Mesodermal cell (in vitro differentiated cells): ENCODE results near the gene ZNF580.

ENCODE experiments used
- H3K27ac ChIP-seq: 2 replicates; pipeline ENCODE4 v1.7.0; 2013; ENCODE audit warnings: mild to moderate bottlenecking, low read depth, low read length, moderate library complexity; ENCODE audit not compliant: severe bottlenecking
- H3K36me3 ChIP-seq: 2 replicates; pipeline ENCODE4 v1.7.1; 2013; ENCODE audit warnings: mild to moderate bottlenecking, low read length, moderate library complexity; ENCODE audit not compliant: control insufficient read depth, insufficient read depth
- H3K4me1 ChIP-seq: one replicate; pipeline ENCODE4 v1.7.1; 2013; ENCODE audit warnings: mild to moderate bottlenecking, low read length; ENCODE audit not compliant: insufficient read depth, control insufficient read depth, poor library complexity, severe bottlenecking
- H3K4me3 ChIP-seq: 2 replicates; pipeline ENCODE4 v1.7.0; 2013; ENCODE audit warnings: low read length, control low read depth, mild to moderate bottlenecking; ENCODE audit not compliant: insufficient read depth, poor library complexity, severe bottlenecking; ENCODE audit errors: extremely low read depth
- H3K9me3 ChIP-seq: 2 replicates; pipeline ENCODE4 v1.7.1; 2013; ENCODE audit warnings: mild to moderate bottlenecking, low read length, moderate library complexity; ENCODE audit not compliant: control insufficient read depth
- WGBS, 2 experiments: methylation state at CpG; one replicate each; pipeline ENCODE4 v1.1.5; 2013; ENCODE audit warnings: missing lambda C conversion rate in 2 of 2; ENCODE audit not compliant: insufficient coverage in 2 of 2; 5-methylcytosine and 5-hydroxymethylcytosine counted together

Gene ZNF580

DNA sequence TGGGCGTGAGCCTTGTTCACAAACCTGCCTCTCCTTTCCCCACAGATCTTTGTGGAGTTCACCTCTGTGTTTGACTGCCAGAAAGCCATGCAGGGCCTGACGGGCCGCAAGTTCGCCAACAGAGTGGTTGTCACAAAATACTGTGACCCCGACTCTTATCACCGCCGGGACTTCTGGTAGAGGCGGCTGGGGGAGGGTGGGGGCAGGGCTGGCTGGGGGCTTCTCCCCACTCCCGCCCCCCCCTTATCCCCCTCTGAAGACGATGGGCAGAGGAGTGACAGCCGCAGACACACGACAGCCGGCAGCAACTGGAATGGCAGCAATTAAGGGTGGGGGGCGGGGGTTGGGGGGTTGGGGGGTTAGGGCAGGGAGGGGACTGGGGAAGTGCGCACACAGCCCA, 33.1 kb downstream of the ZNF580 start:
- Histone ChIP-seq H3K36me3 (peaks cover 57% of the 10 kb centered on the region), H3K27ac (peak overlapping the region; percentile 12), H3K9me3 (no peaks in the 10 kb centered on the region), H3K4me3 (no peak overlapping the region), H3K4me1 (peaks cover 24% of the 10 kb centered on the region)
- 88 to 95% methylated on average over 3 to 4 of the region's 15 CpGs for WGBS, 2 experiments

DNA sequence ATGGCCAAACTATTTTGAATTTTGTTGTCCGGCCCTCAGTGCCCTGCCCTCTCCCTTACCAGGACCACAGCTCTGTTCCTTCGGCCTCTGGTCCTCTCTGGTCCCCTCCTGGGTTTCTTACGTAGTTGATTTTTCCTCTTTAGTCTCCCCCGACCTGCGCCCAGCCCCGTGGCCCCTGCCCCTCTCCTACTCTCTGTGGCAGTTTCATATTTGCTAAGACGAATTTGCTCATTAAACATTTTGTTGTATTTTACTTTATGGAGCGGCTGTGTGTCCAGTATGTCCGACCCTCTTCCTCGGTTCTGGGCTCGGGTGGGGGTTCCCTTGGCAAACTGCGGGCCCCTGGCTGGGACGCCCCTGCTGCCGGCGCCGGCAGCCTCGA, 33.6 kb downstream of the ZNF580 start:
- peaks cover 29% of the 10 kb centered on the region for H3K4me1 ChIP-seq
- peak overlapping the region; percentile 86 for H3K27ac ChIP-seq
- WGBS, 2 experiments = 28 to 31% methylated on average over 9 to 17 of the region's 17 CpGs
- peak overlapping the region; percentile 90 for H3K4me3 ChIP-seq
- peaks cover 57% of the 10 kb centered on the region for H3K36me3 ChIP-seq
- no peaks in the 10 kb centered on the region for H3K9me3 ChIP-seq

DNA sequence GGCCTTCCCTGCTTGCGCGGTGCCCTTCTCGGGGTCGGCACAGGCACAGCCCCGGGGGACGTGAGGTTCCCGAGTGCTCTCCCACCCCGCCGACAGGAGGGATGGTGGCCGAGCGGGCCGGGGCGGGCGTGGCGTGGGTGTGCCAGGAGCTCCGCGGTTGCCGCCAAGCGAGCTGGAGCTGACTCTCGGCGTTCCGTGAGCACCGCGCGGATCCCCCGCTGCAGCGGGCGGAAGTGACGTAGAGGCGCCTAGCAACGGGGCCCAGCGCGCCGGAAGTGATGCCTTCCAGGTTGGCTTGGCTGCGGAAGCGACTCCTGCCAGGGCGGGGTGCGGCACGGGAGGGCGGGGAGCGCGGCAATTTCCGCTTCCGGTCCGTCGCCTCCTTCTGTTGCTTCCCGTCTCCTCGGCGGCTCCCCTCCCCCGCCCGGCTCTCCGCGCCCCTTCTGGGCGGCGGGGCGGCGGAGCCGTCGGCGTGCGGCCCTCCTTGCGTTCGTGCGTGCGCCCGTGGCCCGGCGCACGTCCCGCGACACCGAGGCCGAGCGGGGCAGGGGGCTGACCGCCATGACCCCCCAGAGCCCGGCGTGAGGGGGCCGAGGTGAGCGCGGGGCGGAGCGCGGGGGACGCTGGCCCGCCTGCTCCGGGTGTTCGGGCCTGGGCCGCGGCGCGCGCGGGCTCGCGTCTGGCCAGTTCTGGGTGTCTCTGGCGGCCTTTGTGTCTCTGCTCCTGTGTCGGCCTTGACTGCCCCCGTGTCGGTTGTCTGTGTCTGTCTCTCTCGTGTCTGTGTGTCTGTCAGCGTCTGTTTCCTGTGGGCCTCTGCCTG, 34.2 kb downstream of the ZNF580 start, which contains the start of gene EPN1:
TSS of gene EPN1 (plus strand) at position 386 of the 820 bp plus-strand sequence. CDS start 3,402 bp downstream, outside the sequence.
- peak within 1 kb of the TSS; percentile 90 for H3K4me3 ChIP-seq
- H3K27ac ChIP-seq = peak within 1 kb of the TSS; percentile 86
- 1% methylated on average over 62 to 82 of the region's 101 CpGs for WGBS, 2 experiments
- peaks cover 35% of the 10 kb centered on the region for H3K4me1 ChIP-seq
- no peaks in the 10 kb centered on the region for H3K9me3 ChIP-seq
- peaks cover 57% of the 10 kb centered on the region for H3K36me3 ChIP-seq

DNA sequence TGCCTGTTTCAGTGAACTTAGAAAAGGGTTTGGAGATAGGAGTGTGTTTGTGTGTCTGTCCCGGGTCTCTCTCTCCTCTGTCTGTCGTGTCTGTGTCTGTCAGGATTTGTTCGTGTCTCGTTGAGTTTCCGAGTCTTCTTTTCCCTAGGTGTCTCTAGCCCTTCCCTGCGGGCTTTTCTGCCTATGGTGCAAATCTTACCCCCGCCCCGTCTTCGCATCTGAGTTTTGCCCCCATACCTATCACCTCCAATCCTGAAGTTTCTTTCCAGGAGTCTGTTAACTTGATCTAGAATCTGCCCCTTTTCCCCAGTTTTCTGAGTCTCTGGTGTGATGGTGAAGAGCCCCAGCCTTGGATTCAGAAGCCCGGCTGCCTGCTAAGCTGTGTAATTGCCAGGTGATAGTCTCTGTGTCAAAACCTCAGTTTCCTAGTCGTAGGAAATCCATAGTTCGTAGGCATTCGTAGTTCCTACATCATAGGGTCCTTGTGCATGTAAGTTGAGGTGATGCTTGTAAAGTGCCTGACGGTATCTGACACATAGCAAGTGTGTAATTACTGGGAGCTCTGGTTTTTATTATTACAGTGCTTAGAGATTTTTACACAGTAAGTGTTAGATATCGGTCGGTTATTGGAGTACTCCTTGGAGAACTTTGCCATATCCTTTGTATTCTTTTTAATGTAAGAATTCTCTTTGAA, 35.0 kb downstream of the ZNF580 start:
- Histone ChIP-seq H3K9me3 (no peaks in the 10 kb centered on the region), H3K27ac (peak overlapping the region; percentile 86), H3K36me3 (peaks cover 57% of the 10 kb centered on the region), H3K4me3 (peak overlapping the region; percentile 90), H3K4me1 (peaks cover 41% of the 10 kb centered on the region)
- WGBS, 2 experiments = 30 to 40% methylated on average over 11 to 14 of the region's 16 CpGs

DNA sequence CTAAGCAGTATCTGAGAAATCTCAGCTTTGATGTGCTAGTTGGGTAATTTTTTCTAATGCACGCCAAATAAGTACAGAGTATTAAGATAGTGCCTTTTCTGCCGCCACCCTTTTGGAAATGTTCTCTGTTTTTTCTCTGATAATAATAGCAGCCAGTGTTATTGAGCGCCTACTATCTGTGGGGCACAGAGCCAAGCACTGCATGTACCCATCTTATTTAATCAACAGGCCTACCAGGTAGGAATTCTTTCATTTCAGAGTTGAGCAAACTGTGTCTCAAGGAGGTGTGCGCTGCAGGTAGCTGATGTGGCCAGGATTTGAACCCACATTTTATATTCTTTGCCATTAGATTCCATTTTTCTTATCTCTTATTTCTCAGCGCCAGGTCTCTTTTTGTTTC, 35.6 kb downstream of the ZNF580 start:
- Histone ChIP-seq H3K4me1 (peaks cover 43% of the 10 kb centered on the region), H3K36me3 (peaks cover 61% of the 10 kb centered on the region), H3K27ac (no peak overlapping the region), H3K9me3 (no peaks in the 10 kb centered on the region), H3K4me3 (peak overlapping the region; percentile 90)
- 86 to 90% methylated on average over 3 to 4 of the region's 5 CpGs for WGBS, 2 experiments

DNA sequence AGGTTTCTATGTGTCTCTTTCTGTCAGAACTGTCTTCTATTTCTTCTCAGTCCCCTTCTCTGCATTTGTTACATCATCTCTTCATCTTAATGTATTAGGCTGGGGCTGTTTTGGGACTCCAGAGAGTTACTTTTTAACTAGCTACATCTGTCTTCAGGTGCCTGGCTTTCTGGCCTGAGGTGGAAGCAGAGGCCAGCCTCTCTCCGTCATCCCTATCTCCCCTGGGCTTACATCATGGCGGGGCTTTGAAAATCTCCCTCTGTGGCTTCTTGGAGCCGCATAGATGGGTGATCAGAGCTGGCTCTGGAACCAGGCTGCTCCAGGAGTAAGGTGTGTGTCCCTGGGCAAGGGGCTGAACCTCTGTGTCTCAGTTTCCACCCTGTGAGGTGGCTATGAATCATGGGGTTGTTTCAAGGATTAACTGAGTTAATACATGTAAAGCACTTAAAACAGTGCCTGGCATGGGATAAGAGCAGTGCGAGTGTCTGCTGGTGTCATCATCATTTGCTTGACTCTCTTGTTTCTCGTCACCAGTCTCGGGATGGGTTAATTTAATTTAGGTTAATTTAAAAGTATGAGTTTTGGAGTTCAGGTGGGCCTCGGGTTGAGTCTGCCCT, 36.2 kb downstream of the ZNF580 start:
- no peak overlapping the region for H3K4me3 ChIP-seq
- H3K4me1 ChIP-seq = peaks cover 43% of the 10 kb centered on the region
- peak overlapping the region; percentile 42 for H3K27ac ChIP-seq

DNA sequence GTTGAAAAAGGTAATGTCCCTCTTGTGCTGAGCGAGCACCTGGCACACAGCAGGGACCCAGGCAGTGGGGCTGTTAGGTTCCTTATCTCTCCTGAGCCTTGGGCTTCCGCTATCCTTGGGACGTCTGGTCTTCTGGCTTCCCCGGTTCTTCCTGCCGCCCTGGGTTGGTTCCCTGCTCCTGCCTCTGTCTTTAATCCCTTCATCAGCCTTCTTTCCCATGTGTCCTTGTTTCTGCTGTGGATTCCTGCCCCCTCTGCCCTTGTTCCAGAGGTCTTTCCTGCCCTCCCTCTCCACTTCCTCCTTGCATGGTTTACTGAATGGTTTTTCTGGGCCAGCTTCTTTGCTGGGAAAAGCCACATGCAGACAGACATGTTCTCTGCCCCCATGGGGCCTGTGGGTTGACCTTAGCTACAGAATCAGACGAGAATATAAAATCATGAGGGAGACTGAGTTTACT, 36.8 kb downstream of the ZNF580 start:
- Histone ChIP-seq H3K9me3 (no peaks in the 10 kb centered on the region), H3K4me3 (no peak overlapping the region), H3K4me1 (peaks cover 43% of the 10 kb centered on the region), H3K36me3 (peaks cover 61% of the 10 kb centered on the region), H3K27ac (peak overlapping the region; percentile 42)
- WGBS, 2 experiments = 90 to 94% methylated on average over 6 of the region's 6 CpGs

More for the DNA sequence above, 36.2 kb downstream of the ZNF580 start:
- H3K36me3 ChIP-seq = peaks cover 61% of the 10 kb centered on the region
- H3K9me3 ChIP-seq = no peaks in the 10 kb centered on the region
- 90% methylated on average over 2 to 3 of the region's 7 CpGs for WGBS, 2 experiments

DNA sequence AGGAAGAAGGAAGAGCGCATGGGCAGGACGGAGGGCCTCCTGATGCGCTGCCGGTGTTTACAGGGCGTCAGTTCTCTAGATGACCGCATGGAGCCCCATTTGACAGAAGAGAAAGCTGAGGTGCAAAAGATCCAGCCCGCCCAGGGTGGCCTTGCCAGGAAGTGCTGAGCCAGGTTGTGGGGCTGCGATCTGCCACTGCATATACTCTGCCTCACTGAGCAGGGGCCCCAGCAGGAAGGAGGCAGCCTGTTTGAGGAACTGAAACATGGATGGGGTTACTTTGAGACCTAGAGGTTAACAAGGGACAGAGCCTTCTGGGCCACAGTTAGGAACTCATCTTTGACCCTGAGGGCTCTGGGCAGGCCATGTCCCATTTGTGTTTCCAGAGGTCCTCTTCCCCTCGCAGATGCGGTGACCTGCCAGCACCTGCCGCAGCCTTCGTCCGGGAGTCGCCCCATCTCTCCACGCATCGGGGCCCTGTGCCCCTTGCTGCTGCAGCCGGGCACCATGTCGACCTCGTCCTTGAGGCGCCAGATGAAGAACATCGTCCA, 37.4 kb downstream of the ZNF580 start:
- H3K36me3 ChIP-seq = peaks cover 57% of the 10 kb centered on the region
- 97 to 98% methylated on average over 21 of the region's 21 CpGs for WGBS, 2 experiments

DNA sequence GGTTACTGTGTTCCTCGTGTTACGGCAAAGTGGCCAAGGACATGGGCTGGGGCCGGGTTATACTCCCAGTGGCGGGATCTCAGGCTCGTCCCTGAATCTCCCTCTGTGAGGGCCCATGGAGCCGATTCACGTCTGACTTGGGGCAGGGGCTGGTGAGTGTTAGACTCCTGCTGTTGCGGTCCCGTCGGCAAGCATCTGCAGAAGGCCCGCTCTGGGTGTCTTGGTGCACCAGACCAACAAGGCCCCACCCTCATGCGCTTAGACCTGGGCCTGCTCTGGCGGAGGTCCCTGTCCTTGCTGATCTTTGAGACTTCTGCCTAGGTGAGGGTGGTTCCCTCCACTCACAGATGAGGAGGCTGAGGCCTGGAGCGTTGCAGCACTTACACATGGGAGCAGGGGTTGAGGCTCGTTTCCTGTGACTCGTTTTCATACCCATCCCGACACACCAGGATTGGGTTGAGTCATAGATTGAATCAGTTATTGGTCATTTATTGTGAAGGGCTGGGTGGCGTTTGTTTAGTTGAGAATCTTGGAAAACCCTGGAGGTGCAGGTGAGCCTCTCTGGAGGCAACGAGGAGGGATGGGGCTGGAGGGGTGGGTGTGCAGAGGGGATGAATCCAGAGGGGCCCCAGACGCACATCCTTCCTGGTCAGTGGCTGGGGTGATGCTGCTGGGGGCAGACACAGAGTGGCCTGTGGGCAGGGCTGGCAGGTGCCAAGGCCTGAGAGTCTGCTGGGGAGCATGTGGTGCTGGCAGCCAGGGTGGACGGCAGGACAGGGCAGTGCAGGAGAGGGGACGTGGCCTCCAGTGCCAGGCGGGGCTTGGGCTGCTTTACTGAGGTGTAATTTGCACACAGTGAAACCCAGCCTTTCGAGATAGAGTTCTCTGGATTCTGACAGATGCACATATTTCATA, 38.8 kb downstream of the ZNF580 start:
- no peaks in the 10 kb centered on the region for H3K9me3 ChIP-seq
- WGBS, 2 experiments = 94 to 95% methylated on average over 21 of the region's 24 CpGs
- H3K4me1 ChIP-seq = peaks cover 33% of the 10 kb centered on the region
- no peak overlapping the region for H3K4me3 ChIP-seq
- H3K36me3 ChIP-seq = peaks cover 67% of the 10 kb centered on the region
- no peak overlapping the region for H3K27ac ChIP-seq

More for the DNA sequence above, 37.4 kb downstream of the ZNF580 start:
- Histone ChIP-seq H3K4me3 (no peak overlapping the region), H3K9me3 (no peaks in the 10 kb centered on the region), H3K4me1 (peaks cover 43% of the 10 kb centered on the region), H3K27ac (no peak overlapping the region)
